Nephron progenitor cell (in vitro differentiated cells): ENCODE results near the gene MYO1B.

Experiments
- DNase-seq: peaks from one replicate; pipeline ENCODE4 v3.0.0; 2021
- H3K27ac Mint-ChIP-seq: 2 replicates; pipeline ENCODE4 v1.8.0; 2021; ENCODE audit warnings: mild to moderate bottlenecking, moderate library complexity, mixed read lengths
- H3K27me3 Mint-ChIP-seq: 2 replicates; pipeline ENCODE4 v1.8.0; 2021; ENCODE audit warnings: mild to moderate bottlenecking, low read depth, mixed read lengths; ENCODE audit not compliant: poor library complexity
- H3K36me3 Mint-ChIP-seq: 2 replicates; pipeline ENCODE4 v1.8.0; 2021; ENCODE audit warnings: low read depth, mixed read lengths
- H3K4me1 Mint-ChIP-seq: 2 replicates; pipeline ENCODE4 v1.8.0; 2021; ENCODE audit warnings: mixed read lengths
- H3K4me3 Mint-ChIP-seq: 2 replicates; pipeline ENCODE4 v1.8.0; 2021; ENCODE audit warnings: mild to moderate bottlenecking, moderate library complexity, mixed read lengths
- H3K9me3 Mint-ChIP-seq: 2 replicates; pipeline ENCODE4 v1.8.0; 2021; ENCODE audit warnings: mild to moderate bottlenecking, moderate library complexity, mixed read lengths
- TF ChIP-seq, protein P1 (sequence below): fragments of 200-600 bp; sonication (generic); IDR thresholded peaks from 2 replicates; pipeline ENCODE4 v1.5.0; 2021; ENCODE audit warnings: antibody characterized with exemption

Gene MYO1B

DNA sequence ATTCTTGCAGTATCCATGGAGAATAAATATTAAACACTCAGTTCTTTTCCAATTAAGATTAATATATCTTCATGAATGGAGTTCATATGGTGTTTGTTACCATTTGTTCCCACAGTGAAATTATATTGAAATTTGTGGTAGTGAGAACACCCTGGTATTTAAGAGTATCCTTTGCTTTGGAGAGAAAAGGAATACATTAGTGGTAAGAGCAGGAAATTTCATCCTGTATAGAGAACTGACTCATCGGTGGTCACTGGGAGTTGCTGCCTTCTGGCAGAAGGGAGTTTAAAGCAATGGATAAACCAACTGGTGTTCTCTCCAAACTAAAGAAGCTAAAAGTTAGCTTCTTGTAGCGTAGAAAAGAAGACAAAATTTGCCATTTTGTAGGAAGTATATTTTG, 107.3 kb downstream of the MYO1B start:
- DNase-seq: no peak

DNA sequence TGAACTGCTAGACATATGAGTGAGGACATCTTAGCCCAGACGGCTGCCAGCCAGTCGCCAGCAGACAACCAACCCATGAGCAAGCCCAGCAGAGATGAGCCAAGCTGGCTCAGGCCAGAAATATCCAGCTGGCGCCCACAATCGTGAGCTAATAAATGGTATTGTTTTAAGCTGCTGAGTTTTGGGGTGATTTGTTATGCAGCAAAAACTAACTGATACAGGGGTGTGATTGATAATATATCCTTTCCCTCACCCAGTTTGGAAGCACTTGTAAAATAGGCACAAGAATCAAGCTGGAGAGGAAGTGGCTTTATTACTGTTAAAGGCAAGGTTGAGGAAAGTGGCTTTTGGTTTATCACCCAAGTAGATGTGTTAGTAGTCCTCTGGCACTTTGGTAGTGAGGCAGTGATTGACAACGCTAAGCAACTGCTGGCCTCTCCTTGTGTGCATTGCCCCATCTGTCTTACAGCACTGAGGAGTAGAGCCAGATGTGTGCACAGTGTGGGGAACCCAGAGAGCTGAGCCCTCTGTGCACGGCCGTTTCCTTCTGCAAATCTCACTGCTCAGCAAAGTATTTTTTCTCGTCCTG, 110.1 kb downstream of the MYO1B start:
- H3K4me1 Mint-ChIP-seq: no peaks in the 10 kb centered on the region
- H3K4me3 Mint-ChIP-seq: no peak overlapping the region
- peaks cover 79% of the 10 kb centered on the region for H3K36me3 Mint-ChIP-seq
- peaks cover 25% of the 10 kb centered on the region for H3K9me3 Mint-ChIP-seq
- H3K27me3 Mint-ChIP-seq: no peaks in the 10 kb centered on the region
- no peak for DNase-seq
- TF ChIP-seq, protein P1, sequence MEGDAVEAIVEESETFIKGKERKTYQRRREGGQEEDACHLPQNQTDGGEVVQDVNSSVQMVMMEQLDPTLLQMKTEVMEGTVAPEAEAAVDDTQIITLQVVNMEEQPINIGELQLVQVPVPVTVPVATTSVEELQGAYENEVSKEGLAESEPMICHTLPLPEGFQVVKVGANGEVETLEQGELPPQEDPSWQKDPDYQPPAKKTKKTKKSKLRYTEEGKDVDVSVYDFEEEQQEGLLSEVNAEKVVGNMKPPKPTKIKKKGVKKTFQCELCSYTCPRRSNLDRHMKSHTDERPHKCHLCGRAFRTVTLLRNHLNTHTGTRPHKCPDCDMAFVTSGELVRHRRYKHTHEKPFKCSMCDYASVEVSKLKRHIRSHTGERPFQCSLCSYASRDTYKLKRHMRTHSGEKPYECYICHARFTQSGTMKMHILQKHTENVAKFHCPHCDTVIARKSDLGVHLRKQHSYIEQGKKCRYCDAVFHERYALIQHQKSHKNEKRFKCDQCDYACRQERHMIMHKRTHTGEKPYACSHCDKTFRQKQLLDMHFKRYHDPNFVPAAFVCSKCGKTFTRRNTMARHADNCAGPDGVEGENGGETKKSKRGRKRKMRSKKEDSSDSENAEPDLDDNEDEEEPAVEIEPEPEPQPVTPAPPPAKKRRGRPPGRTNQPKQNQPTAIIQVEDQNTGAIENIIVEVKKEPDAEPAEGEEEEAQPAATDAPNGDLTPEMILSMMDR: no peak
- no peak overlapping the region for H3K27ac Mint-ChIP-seq

More for the DNA sequence above, 107.3 kb downstream of the MYO1B start:
- TF ChIP-seq, protein P1: no peak
- peaks cover 25% of the 10 kb centered on the region for H3K9me3 Mint-ChIP-seq
- H3K36me3 Mint-ChIP-seq: peaks cover 82% of the 10 kb centered on the region
- no peak overlapping the region for H3K27ac Mint-ChIP-seq
- no peaks in the 10 kb centered on the region for H3K4me1 Mint-ChIP-seq
- no peak overlapping the region for H3K4me3 Mint-ChIP-seq
- no peaks in the 10 kb centered on the region for H3K27me3 Mint-ChIP-seq

DNA sequence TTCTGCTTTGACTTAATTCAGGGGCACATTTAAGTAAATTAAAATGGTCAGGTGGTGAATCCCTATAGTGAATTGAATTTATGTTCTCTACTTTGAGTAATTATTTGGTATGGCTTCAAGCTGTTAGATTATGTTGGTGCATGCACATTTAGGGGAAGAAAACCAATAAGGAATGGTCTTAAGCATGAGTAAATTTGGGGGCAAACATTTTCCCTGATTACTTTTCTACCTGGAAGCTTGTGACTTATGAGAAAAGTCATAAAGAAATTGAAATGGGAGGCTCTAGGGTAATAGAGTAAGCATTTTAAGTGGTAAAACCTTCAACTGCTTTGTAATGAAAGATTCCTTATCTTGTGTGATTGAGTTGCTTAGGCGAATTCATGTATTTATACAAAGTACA, 112.5 kb downstream of the MYO1B start:
- Mint-ChIP-seq H3K36me3 (peaks cover 87% of the 10 kb centered on the region), H3K4me1 (no peaks in the 10 kb centered on the region), H3K4me3 (no peak overlapping the region), H3K9me3 (peaks cover 25% of the 10 kb centered on the region), H3K27me3 (no peaks in the 10 kb centered on the region), H3K27ac (no peak overlapping the region)
- TF ChIP-seq, protein P1: no peak
- DNase-seq: no peak

DNA sequence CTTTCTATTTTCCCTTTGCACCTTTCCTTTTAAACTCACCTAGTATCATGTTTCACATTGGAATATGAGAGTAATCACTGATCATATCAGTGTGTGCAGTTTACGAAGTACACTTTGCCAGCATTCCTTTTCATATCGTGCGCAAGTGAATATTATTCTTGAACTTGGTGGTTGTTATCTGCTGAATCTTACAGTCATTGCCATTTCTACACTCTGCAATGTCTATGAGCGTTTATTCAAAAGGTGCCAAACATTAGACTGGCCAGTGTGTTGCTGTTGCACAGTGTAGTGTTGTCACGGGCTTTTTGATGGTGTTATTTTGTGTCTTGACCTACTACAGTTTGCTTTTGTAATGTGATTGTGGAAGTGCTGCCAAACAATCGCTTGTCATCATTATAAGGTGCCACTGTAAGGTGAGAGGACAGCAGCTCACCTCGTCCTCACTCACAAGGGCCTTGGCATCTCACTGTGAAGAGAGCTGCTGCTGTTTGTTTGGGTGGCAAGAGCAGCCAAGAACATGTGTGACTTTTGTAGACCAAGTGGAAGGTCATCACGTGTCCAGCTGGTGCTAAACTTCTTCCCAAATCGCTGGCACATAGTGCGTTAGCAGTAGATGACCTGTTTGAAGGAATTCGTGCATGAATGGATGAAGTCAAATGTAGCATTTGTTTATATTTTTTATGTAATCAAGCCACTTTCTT, 113.3 kb downstream of the MYO1B start:
- TF ChIP-seq, protein P1: no peak
- Mint-ChIP-seq H3K9me3 (peaks cover 25% of the 10 kb centered on the region), H3K36me3 (peaks cover 85% of the 10 kb centered on the region), H3K27me3 (no peaks in the 10 kb centered on the region), H3K4me3 (no peak overlapping the region), H3K4me1 (no peaks in the 10 kb centered on the region), H3K27ac (peak overlapping the region; percentile 45)
- no peak for DNase-seq

DNA sequence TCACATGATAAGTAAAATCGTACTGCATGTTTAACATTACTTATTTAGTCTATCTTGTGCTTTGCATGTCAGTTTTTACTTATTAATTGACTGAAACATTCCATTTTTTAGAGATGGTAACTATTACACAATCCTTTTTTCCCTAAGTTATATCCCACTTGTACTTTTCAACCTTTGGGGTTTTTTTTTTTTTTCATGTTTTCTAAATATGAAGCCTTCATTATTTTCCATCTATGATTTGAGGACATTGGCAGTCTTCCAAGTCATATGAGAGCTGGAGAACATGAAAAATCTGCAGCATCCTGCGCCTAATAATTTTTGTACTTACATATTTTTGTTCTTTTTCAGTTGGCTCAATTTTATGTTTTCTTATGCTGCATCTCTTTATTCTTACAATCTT, 113.9 kb downstream of the MYO1B start:
- TF ChIP-seq, protein P1: no peak
- H3K9me3 Mint-ChIP-seq: peaks cover 25% of the 10 kb centered on the region
- H3K36me3 Mint-ChIP-seq: peaks cover 86% of the 10 kb centered on the region
- no peaks in the 10 kb centered on the region for H3K27me3 Mint-ChIP-seq
- no peak overlapping the region for H3K4me3 Mint-ChIP-seq
- H3K27ac Mint-ChIP-seq: no peak overlapping the region
- DNase-seq: no peak
- no peaks in the 10 kb centered on the region for H3K4me1 Mint-ChIP-seq

DNA sequence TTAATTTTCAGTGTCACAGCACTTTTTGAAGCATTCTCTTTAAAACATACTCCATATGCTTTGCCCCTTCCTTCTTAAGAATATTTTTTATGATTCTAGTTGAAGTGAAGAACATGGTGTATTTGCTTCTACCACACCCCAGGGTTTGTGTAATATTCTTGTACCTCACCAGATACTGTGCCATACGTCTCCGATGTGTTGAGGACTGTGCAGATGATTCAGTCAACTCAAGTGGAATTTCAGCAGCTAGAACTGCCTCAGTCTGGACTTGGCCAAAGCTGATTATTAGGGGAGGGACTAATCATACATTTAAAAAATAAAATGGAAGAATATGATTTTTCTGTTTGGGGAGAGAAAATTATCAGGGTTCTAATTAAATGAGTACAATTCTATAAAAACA, 115.7 kb downstream of the MYO1B start:
- no peak overlapping the region for H3K4me3 Mint-ChIP-seq
- H3K36me3 Mint-ChIP-seq: peaks cover 86% of the 10 kb centered on the region
- H3K27ac Mint-ChIP-seq: no peak overlapping the region
- H3K9me3 Mint-ChIP-seq: peaks cover 12% of the 10 kb centered on the region
- no peak for DNase-seq
- H3K27me3 Mint-ChIP-seq: no peaks in the 10 kb centered on the region
- H3K4me1 Mint-ChIP-seq: peaks cover 11% of the 10 kb centered on the region
- TF ChIP-seq, protein P1: no peak
